GM23338 (cell line): ENCODE data around the gene JOSD2.

ENCODE experiments used
- CREB1 ChIP-seq: fragments of 250-450 bp; sonication (Bioruptor Pico); IDR thresholded peaks from 2 replicates; pipeline ENCODE4 v1.5.0; 2020; ENCODE audit warnings: low read depth, mild to moderate bottlenecking, moderate library complexity
- EZH2 ChIP-seq: fragments of 200-600 bp; sonication (generic); IDR thresholded peaks from one replicate; pipeline ENCODE4 v1.8.0; 2017; ENCODE audit warnings: antibody characterized with exemption, mild to moderate bottlenecking, low read depth; ENCODE audit not compliant: unreplicated experiment
- EZH2phosphoT487 ChIP-seq: fragments of 200-600 bp; sonication (generic); IDR thresholded peaks from one replicate; pipeline ENCODE4 v1.8.1; 2018; ENCODE audit warnings: antibody characterized with exemption; ENCODE audit not compliant: unreplicated experiment
- JUNB ChIP-seq: IDR thresholded peaks from one replicate; pipeline ENCODE4 v1.6.1; 2016; ENCODE audit warnings: antibody characterized with exemption; ENCODE audit not compliant: unreplicated experiment
- NANOG ChIP-seq: IDR thresholded peaks from 2 replicates; pipeline ENCODE4 v1.6.1; 2016; ENCODE audit warnings: antibody characterized with exemption, borderline replicate concordance
- POLR2AphosphoS5 ChIP-seq: IDR thresholded peaks from 2 replicates; pipeline ENCODE4 v1.6.1; 2016; ENCODE audit warnings: antibody characterized with exemption, low read depth
- ZNF331 ChIP-seq: fragments of 250-450 bp; sonication (Bioruptor Pico); IDR thresholded peaks from 2 replicates; pipeline ENCODE4 v1.5.0; 2020; ENCODE audit warnings: low read depth, mild to moderate bottlenecking, moderate library complexity
- TF ChIP-seq, protein P1 (sequence below), 2 experiments: fragments of 200-600 bp in 1 of 2; sonication (generic) in 1 of 2; conservative IDR thresholded peaks; 2 replicates each; pipeline versions ENCODE4 v1.5.1 to v1.6.1; 2016 to 2017; ENCODE audit warnings: antibody characterized with exemption in 2 of 2, low read depth in 2 of 2, mild to moderate bottlenecking in 2 of 2, moderate library complexity in 1 of 2
- TF ChIP-seq, protein P2 (sequence below): IDR thresholded peaks from one replicate; pipeline ENCODE4 v1.6.1; 2018; ENCODE audit warnings: antibody characterized with exemption; ENCODE audit not compliant: unreplicated experiment
- TF ChIP-seq, protein P3 (sequence below): fragments of 250-450 bp; sonication (Bioruptor Pico); IDR thresholded peaks from 2 replicates; pipeline ENCODE4 v1.5.0; 2020; ENCODE audit warnings: mild to moderate bottlenecking, moderate library complexity

DNA sequence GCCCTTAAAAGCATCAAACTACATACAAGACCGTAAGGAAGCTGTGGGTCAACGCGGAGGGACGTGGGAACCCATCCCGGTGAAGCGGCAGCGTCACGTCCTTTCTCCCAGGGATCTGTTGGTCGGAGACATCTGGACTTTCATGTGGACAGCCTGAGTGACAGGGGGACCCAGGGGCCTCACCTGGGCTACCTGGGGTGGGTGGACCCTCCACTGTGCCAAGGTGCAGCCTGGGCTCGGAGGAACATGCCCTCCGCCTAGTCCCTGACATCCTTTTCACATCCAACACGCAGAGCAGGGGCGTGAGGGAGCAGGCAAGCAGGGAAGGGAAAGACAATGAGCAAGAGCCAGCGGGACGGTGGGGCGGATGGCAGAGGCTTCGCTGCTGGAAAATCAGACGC, 20.6 kb downstream of the JOSD2 start:
- TF ChIP-seq POLR2AphosphoS5 (no peak), EZH2phosphoT487 (no peak), EZH2 (no peak), ZNF331 (no peak), NANOG (no peak), CREB1 (CRISPR knock-in tag) (no peak), JUNB (no peak)
- TF ChIP-seq, protein P1, sequence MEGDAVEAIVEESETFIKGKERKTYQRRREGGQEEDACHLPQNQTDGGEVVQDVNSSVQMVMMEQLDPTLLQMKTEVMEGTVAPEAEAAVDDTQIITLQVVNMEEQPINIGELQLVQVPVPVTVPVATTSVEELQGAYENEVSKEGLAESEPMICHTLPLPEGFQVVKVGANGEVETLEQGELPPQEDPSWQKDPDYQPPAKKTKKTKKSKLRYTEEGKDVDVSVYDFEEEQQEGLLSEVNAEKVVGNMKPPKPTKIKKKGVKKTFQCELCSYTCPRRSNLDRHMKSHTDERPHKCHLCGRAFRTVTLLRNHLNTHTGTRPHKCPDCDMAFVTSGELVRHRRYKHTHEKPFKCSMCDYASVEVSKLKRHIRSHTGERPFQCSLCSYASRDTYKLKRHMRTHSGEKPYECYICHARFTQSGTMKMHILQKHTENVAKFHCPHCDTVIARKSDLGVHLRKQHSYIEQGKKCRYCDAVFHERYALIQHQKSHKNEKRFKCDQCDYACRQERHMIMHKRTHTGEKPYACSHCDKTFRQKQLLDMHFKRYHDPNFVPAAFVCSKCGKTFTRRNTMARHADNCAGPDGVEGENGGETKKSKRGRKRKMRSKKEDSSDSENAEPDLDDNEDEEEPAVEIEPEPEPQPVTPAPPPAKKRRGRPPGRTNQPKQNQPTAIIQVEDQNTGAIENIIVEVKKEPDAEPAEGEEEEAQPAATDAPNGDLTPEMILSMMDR (conservative IDR thresholded peaks at IDR 0.05; ENCODE audit: low read depth in 2 of 2) = no peak
- TF ChIP-seq, protein P2, sequence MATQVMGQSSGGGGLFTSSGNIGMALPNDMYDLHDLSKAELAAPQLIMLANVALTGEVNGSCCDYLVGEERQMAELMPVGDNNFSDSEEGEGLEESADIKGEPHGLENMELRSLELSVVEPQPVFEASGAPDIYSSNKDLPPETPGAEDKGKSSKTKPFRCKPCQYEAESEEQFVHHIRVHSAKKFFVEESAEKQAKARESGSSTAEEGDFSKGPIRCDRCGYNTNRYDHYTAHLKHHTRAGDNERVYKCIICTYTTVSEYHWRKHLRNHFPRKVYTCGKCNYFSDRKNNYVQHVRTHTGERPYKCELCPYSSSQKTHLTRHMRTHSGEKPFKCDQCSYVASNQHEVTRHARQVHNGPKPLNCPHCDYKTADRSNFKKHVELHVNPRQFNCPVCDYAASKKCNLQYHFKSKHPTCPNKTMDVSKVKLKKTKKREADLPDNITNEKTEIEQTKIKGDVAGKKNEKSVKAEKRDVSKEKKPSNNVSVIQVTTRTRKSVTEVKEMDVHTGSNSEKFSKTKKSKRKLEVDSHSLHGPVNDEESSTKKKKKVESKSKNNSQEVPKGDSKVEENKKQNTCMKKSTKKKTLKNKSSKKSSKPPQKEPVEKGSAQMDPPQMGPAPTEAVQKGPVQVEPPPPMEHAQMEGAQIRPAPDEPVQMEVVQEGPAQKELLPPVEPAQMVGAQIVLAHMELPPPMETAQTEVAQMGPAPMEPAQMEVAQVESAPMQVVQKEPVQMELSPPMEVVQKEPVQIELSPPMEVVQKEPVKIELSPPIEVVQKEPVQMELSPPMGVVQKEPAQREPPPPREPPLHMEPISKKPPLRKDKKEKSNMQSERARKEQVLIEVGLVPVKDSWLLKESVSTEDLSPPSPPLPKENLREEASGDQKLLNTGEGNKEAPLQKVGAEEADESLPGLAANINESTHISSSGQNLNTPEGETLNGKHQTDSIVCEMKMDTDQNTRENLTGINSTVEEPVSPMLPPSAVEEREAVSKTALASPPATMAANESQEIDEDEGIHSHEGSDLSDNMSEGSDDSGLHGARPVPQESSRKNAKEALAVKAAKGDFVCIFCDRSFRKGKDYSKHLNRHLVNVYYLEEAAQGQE = no peak
- TF ChIP-seq, protein P3, sequence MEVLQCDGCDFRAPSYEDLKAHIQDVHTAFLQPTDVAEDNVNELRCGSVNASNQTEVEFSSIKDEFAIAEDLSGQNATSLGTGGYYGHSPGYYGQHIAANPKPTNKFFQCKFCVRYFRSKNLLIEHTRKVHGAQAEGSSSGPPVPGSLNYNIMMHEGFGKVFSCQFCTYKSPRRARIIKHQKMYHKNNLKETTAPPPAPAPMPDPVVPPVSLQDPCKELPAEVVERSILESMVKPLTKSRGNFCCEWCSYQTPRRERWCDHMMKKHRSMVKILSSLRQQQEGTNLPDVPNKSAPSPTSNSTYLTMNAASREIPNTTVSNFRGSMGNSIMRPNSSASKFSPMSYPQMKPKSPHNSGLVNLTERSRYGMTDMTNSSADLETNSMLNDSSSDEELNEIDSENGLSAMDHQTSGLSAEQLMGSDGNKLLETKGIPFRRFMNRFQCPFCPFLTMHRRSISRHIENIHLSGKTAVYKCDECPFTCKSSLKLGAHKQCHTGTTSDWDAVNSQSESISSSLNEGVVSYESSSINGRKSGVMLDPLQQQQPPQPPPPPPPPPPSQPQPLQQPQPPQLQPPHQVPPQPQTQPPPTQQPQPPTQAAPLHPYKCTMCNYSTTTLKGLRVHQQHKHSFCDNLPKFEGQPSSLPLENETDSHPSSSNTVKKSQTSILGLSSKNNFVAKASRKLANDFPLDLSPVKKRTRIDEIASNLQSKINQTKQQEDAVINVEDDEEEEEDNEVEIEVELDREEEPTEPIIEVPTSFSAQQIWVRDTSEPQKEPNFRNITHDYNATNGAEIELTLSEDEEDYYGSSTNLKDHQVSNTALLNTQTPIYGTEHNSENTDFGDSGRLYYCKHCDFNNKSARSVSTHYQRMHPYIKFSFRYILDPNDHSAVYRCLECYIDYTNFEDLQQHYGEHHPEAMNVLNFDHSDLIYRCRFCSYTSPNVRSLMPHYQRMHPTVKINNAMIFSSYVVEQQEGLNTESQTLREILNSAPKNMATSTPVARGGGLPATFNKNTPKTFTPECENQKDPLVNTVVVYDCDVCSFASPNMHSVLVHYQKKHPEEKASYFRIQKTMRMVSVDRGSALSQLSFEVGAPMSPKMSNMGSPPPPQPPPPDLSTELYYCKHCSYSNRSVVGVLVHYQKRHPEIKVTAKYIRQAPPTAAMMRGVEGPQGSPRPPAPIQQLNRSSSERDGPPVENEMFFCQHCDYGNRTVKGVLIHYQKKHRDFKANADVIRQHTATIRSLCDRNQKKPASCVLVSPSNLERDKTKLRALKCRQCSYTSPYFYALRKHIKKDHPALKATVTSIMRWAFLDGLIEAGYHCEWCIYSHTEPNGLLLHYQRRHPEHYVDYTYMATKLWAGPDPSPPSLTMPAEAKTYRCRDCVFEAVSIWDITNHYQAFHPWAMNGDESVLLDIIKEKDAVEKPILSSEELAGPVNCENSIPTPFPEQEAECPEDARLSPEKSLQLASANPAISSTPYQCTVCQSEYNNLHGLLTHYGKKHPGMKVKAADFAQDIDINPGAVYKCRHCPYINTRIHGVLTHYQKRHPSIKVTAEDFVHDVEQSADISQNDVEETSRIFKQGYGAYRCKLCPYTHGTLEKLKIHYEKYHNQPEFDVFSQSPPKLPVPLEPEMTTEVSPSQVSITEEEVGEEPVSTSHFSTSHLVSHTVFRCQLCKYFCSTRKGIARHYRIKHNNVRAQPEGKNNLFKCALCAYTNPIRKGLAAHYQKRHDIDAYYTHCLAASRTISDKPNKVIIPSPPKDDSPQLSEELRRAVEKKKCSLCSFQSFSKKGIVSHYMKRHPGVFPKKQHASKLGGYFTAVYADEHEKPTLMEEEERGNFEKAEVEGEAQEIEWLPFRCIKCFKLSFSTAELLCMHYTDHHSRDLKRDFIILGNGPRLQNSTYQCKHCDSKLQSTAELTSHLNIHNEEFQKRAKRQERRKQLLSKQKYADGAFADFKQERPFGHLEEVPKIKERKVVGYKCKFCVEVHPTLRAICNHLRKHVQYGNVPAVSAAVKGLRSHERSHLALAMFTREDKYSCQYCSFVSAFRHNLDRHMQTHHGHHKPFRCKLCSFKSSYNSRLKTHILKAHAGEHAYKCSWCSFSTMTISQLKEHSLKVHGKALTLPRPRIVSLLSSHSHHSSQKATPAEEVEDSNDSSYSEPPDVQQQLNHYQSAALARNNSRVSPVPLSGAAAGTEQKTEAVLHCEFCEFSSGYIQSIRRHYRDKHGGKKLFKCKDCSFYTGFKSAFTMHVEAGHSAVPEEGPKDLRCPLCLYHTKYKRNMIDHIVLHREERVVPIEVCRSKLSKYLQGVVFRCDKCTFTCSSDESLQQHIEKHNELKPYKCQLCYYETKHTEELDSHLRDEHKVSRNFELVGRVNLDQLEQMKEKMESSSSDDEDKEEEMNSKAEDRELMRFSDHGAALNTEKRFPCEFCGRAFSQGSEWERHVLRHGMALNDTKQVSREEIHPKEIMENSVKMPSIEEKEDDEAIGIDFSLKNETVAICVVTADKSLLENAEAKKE (CRISPR knock-in tag) = no peak
